Amniotic stem cell (primary cell): ENCODE measurements around the gene WDR64.
"Not testable (repeated sequence)": the region's sequence is repeated elsewhere in the genome, so short reads cannot be mapped to it uniquely, and the experiment has no call there.

Source experiments
- DNase-seq: peaks from one replicate; lab custom pipeline; 2025; lab: John Stamatoyannopoulos, UW

WDR64 gene

DNA sequence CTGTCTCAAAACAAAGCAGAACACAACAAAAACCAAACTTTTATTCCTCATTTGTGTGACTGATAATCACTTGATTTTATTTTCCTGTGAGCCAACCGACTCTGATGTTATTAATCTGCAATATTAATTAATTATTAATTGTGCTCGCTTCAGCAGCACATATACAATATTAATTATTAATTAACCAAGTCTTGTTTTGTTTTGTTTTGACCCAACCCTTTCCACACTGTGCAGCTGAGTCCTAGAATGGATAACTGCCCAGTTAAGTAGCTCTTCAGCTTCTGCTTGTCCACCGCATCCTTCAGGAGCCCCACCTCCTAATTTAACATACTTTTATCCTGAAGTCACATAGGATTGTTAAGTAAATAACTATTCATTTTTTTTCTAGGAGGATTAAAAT lies 148.6 kb downstream of the WDR64 start:
- DNase-seq, result no peak

GRCh38 chr1:241802863-241803262 lies 150.8 kb downstream of the WDR64 start:
- no peak for DNase-seq

DNA sequence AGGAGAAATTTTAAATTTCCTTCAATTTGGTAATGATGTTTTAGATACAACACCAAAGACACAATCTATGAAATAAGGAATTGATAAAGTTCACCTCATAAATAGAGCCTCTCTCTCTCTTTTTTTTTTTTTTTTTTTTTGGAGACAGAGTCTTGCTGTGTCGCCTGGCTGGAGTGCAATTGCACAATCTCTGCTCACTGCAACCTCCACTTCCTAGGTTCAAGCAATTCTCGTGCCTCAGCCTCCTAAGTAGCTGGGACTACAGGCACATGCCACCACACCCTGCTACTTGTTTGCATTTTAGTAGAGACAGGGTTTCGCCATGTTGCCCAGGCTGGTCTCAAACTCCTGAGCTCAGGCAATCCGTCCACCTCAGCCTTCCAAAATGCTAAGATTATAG lies 152.6 kb downstream of the WDR64 start:
- DNase-seq, result not testable (repeated sequence)

DNA sequence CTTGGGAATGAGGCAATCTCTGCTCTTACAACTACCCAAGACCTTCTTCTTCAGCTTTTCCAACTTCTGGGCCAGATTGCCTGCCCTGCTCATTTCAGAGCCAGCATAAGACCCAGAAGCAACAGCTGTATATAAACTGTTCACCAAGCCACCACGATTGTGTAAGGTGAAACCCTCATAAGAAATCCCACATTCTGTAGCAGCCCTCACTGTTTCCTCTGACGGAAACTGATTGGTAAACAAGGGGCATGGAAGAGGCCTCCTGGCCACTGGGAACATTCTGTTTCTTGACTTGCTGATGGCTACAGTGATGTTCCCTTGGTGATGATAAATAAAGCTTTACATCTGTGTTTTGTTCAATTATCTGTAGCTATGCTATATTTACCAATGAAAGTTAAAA lies 156.2 kb downstream of the WDR64 start:
- no peak for DNase-seq

DNA sequence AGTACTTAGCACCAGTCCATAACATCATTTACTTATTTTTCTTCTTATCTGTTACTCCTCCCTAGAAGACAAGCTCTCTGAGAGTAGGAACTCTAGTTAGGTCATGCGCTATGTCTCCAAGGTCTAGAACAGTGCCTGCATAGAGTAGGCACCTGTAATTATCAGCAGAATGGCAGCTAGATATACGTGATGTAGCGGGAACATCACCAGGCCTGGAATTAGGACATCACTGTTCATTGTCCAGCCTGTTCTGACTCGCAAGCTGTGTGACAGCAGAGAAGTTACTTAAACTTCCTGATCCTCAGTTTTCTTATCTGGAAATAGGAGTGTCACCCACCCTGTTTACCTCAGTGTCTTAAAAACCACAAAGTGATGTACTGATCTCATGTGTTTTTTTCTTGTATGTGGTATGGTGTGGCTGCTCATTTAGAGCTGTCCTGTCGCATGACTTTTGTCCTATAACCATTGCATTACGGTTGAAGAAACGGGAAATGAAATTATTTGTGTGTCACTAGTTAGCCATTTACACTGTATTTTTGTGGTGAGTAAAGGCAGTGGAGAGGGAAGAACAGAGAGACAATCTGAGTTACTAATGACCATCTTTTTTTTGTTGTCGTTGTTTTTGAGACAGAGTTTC lies 158.8 kb downstream of the WDR64 start:
- no peak for DNase-seq

- DNase-seq, result no peak
Measured at GRCh38 chr1:241813768-241814320, 161.8 kb downstream of the WDR64 start.

GRCh38 chr1:241816008-241816407 lies 163.9 kb downstream of the WDR64 start:
- no peak for DNase-seq

GRCh38 chr1:241817331-241817792 lies 165.3 kb downstream of the WDR64 start:
- peak; percentile 41 for DNase-seq

GRCh38 chr1:241817956-241818612 lies 166.0 kb downstream of the WDR64 start:
- DNase-seq, result no peak

GRCh38 chr1:241819340-241819866 lies 167.3 kb downstream of the WDR64 start:
- DNase-seq, result no peak

GRCh38 chr1:241821363-241821762 lies 169.3 kb downstream of the WDR64 start:
- no peak for DNase-seq

- no peak for DNase-seq
Measured at GRCh38 chr1:241822846-241823245, 170.8 kb downstream of the WDR64 start.

- no peak for DNase-seq
Measured at GRCh38 chr1:241823925-241824324, 171.8 kb downstream of the WDR64 start.

GRCh38 chr1:241825581-241825980 lies 173.5 kb downstream of the WDR64 start:
- peak; percentile 10 for DNase-seq

- not testable (repeated sequence) for DNase-seq
Measured at GRCh38 chr1:241826613-241827012, 174.5 kb downstream of the WDR64 start.

DNA sequence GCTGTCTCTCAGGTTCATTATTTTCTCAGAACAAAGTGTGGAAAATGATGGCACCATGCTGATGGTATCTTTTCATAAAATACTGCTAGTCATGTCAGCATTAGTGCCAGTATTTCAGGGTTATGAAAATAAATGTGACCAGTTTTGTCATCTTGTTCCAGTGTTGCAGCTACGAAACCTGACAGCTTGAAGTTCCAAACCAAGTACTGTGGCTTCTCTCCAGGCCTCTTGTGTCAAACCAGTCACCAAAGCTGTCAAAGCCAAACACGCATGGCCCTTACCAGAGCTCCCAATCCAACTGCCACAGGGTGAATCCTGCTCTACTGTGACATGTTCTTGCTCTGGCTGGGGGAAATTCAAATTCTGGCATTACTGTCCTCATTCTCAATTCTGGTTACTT lies 175.2 kb downstream of the WDR64 start:
- DNase-seq, result no peak

- DNase-seq, result no peak
Measured at GRCh38 chr1:241828463-241829021, 176.5 kb downstream of the WDR64 start.

DNA sequence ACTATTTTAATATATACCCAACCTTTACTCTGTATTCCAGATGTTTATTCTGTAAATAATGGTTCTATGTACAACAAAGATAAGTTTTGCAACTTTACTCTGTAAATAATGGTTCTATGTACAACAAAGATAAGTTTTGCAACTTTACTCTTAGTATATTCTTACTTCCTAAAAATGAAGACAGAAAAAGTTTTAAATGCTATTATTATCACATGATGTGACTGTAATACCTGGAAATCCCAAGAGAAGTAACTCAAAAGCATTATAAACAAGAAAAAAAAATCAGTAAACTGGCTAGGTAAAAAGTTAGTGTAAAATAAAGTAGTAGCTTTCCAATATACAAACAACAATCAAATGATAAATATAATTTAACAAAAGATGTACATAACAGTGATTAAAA lies 177.4 kb downstream of the WDR64 start:
- no peak for DNase-seq

- peak; percentile 59 for DNase-seq
Measured at GRCh38 chr1:241834733-241835377, 182.8 kb downstream of the WDR64 start.

GRCh38 chr1:241836941-241837340 lies 184.9 kb downstream of the WDR64 start:
- DNase-seq, result no peak

DNA sequence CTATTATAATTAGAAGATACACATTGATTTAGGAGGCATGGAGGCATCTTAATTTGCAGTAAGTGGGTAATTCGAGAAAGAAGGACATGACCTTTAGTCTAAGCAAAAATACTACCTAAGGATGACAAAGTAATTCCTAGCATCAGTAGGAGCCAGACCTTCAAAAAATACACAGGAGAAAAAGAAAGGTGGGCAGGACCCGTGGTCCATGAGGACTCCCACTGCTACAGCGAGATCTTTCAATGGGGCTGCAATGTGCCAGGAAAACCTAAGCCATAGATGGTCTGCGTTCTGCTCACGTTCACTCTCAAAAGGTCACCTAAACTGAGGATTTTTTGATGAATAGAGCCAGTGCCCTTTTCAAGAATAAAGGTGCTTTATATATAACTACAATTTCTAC lies 185.3 kb downstream of the WDR64 start:
- no peak for DNase-seq

- DNase-seq, result peak; percentile 77
Measured at GRCh38 chr1:241837901-241838300, 185.8 kb downstream of the WDR64 start.
